ENCODE results near the gene SNAPC1.
A peak's percentile ranks its signal among the peaks of the same experiment; 100 is the strongest.

The SNAPC1 gene

DNA sequence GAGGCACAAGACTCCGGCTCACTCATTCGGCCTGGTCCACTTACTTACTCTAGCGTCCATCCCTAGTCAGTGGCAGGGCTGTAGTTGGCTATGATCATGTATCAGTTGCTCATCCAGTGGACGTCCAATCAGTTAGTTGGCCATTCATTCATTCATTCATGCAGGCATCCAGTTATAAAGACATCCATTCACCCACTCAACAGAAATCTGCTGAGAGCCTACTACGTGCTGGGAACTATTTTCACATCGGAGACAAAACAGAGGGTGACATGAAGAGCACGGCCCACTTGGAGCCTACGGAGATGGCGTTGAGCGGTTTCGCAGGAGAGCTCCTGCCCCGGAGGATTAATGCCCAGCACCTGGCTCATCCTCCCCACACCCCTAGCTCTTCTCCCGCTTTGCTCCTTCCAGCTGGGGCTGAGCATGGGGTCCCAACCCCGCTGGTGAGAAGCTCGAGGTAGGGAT is 49.7 kb downstream of the SNAPC1 start:
- no peaks in the 10 kb centered on the region for H3K79me2 ChIP-seq (ENCODE audit: insufficient read depth, low read length)
- no peaks in the 10 kb centered on the region for H3K9me3 ChIP-seq (ENCODE audit: low read length)
- H3K36me3 ChIP-seq (ENCODE audit: insufficient read depth, low read length) = no peaks in the 10 kb centered on the region
- no peak overlapping the region for H3K9ac ChIP-seq (ENCODE audit: low read length)
- TF ChIP-seq, protein P1, sequence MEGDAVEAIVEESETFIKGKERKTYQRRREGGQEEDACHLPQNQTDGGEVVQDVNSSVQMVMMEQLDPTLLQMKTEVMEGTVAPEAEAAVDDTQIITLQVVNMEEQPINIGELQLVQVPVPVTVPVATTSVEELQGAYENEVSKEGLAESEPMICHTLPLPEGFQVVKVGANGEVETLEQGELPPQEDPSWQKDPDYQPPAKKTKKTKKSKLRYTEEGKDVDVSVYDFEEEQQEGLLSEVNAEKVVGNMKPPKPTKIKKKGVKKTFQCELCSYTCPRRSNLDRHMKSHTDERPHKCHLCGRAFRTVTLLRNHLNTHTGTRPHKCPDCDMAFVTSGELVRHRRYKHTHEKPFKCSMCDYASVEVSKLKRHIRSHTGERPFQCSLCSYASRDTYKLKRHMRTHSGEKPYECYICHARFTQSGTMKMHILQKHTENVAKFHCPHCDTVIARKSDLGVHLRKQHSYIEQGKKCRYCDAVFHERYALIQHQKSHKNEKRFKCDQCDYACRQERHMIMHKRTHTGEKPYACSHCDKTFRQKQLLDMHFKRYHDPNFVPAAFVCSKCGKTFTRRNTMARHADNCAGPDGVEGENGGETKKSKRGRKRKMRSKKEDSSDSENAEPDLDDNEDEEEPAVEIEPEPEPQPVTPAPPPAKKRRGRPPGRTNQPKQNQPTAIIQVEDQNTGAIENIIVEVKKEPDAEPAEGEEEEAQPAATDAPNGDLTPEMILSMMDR (IDR thresholded peaks at IDR 0.05; ENCODE audit: low read length) = no peak
- no peak for TF ChIP-seq EZH2 (IDR thresholded peaks at IDR 0.05; ENCODE audit: borderline replicate concordance, low read length)
- no peaks in the 10 kb centered on the region for H4K20me1 ChIP-seq (ENCODE audit: insufficient read depth, low read length)
- H3K4me1 ChIP-seq (ENCODE audit: insufficient read depth, low read length, severe bottlenecking) = no peaks in the 10 kb centered on the region
- no peak overlapping the region; the same call in 1 of the 2 replicates for H3K4me2 ChIP-seq (ENCODE audit: low read length)
- H3K27ac ChIP-seq (ENCODE audit: low read depth, low read length, poor library complexity, severe bottlenecking) = no peak overlapping the region
- peaks cover 10% of the 10 kb centered on the region; the same call in 1 of the 2 replicates for H3K27me3 ChIP-seq (ENCODE audit: insufficient read depth, low read length)
- no peaks in the 10 kb centered on the region for H3F3A ChIP-seq (ENCODE audit: insufficient read depth, low read length)
- H2AFZ ChIP-seq (ENCODE audit: low read length) = no peak overlapping the region
- no peak overlapping the region for H3K4me3 ChIP-seq (ENCODE audit: low read depth, low read length, poor library complexity, severe bottlenecking)
- H3K9me2 ChIP-seq (ENCODE audit: low read depth, low read length) = no peaks in the 10 kb centered on the region

- Histone ChIP-seq H4K20me1 (ENCODE audit: insufficient read depth, low read length) (no peaks in the 10 kb centered on the region), H3K27me3 (ENCODE audit: insufficient read depth, low read length) (peaks cover 10% of the 10 kb centered on the region; the same call in 1 of the 2 replicates), H3F3A (ENCODE audit: insufficient read depth, low read length) (no peaks in the 10 kb centered on the region), H3K9ac (ENCODE audit: low read length) (no peak within 1 kb of the TSS), H2AFZ (ENCODE audit: low read length) (no peak within 1 kb of the TSS), H3K9me3 (ENCODE audit: low read length) (no peaks in the 10 kb centered on the region), H3K4me2 (ENCODE audit: low read length) (no peak within 1 kb of the TSS; the same call in 1 of the 2 replicates), H3K4me1 (ENCODE audit: insufficient read depth, low read length, severe bottlenecking) (no peaks in the 10 kb centered on the region), H3K4me3 (ENCODE audit: low read depth, low read length, poor library complexity, severe bottlenecking) (peak within 1 kb of the TSS; percentile 29), H3K79me2 (ENCODE audit: insufficient read depth, low read length) (no peaks in the 10 kb centered on the region), H3K9me2 (ENCODE audit: low read depth, low read length) (no peaks in the 10 kb centered on the region), H3K36me3 (ENCODE audit: insufficient read depth, low read length) (no peaks in the 10 kb centered on the region), H3K27ac (ENCODE audit: low read depth, low read length, poor library complexity, severe bottlenecking) (no peak within 1 kb of the TSS)
- TF ChIP-seq, protein P1 (IDR thresholded peaks at IDR 0.05; ENCODE audit: low read length) = no peak
- TF ChIP-seq EZH2 (IDR thresholded peaks at IDR 0.05; ENCODE audit: borderline replicate concordance, low read length) = no peak
Observed at GRCh38 chr14:61812347-61813095, 50.3 kb downstream of the SNAPC1 start, which contains the start of gene SYT16. TSS of gene SYT16 (plus strand) at chr14:61812703.

DNA sequence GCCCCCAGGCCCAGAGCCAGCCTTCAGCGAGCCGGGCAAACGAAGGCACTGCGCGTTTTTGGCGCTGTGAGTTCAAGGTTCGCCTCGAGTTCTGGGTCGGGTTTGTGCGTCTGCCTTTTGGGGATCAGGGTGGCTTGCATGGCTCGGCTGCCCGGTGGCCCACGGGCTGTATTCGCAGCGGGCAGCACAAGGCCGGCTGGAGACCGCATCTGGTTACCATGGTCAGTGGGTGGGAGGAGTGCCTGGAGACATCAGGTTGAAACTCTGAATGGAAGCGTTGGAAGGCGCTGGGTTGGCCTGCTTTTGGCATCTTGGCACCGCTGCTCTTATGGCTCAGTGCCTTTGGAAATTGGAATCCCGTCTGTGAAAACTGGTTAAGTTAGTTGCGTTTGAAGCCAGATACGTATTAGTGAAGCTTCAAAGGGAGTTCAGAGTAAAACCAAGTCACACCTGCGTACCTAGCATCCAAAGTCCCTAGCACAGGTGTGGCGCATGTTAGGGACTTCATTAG is 50.9 kb downstream of the SNAPC1 start:
- no peak for TF ChIP-seq EZH2 (IDR thresholded peaks at IDR 0.05; ENCODE audit: borderline replicate concordance, low read length)
- TF ChIP-seq, protein P1 (IDR thresholded peaks at IDR 0.05; ENCODE audit: low read length) = no peak
- Histone ChIP-seq H2AFZ (ENCODE audit: low read length) (no peak overlapping the region), H3K27me3 (ENCODE audit: insufficient read depth, low read length) (peaks cover 10% of the 10 kb centered on the region; the same call in 1 of the 2 replicates), H3K9ac (ENCODE audit: low read length) (no peak overlapping the region), H4K20me1 (ENCODE audit: insufficient read depth, low read length) (no peaks in the 10 kb centered on the region), H3K4me1 (ENCODE audit: insufficient read depth, low read length, severe bottlenecking) (no peaks in the 10 kb centered on the region), H3K9me3 (ENCODE audit: low read length) (no peaks in the 10 kb centered on the region), H3K4me3 (ENCODE audit: low read depth, low read length, poor library complexity, severe bottlenecking) (peak overlapping the region; percentile 29), H3K4me2 (ENCODE audit: low read length) (no peak overlapping the region; the same call in 1 of the 2 replicates), H3K79me2 (ENCODE audit: insufficient read depth, low read length) (no peaks in the 10 kb centered on the region), H3K36me3 (ENCODE audit: insufficient read depth, low read length) (no peaks in the 10 kb centered on the region), H3K27ac (ENCODE audit: low read depth, low read length, poor library complexity, severe bottlenecking) (no peak overlapping the region), H3F3A (ENCODE audit: insufficient read depth, low read length) (no peaks in the 10 kb centered on the region), H3K9me2 (ENCODE audit: low read depth, low read length) (no peaks in the 10 kb centered on the region)

Measured in OCI-LY1 (cell line).